Glomerular endothelial cell (primary cell): ENCODE data around the gene GPSM1. TPM values are rescaled to one million over a fixed set of nuclear protein-coding genes. Genes with fewer than 3 reads are reported as not detected.

Experiments
- DNase-seq: peaks from one replicate; pipeline ENCODE4 v3.0.0-alpha.2; 2011; ENCODE audit warnings: low read depth, low spot score; ENCODE audit errors: extremely low read depth
- total RNA-seq: library from RNA; depleted of rRNA; stranded (reverse); fragments of >200 nt; gene quantifications from 2 replicates; pipeline ENCODE4 v1.2.3, GENCODE V29; 2015

Gene GPSM1
- total RNA-seq, 1 donor from 2014 or later = 45.0 TPM

- no peak for DNase-seq
These were observed 28.5 kb downstream of the GPSM1 start for GRCh38 chr9:136355616-136356557.

DNA sequence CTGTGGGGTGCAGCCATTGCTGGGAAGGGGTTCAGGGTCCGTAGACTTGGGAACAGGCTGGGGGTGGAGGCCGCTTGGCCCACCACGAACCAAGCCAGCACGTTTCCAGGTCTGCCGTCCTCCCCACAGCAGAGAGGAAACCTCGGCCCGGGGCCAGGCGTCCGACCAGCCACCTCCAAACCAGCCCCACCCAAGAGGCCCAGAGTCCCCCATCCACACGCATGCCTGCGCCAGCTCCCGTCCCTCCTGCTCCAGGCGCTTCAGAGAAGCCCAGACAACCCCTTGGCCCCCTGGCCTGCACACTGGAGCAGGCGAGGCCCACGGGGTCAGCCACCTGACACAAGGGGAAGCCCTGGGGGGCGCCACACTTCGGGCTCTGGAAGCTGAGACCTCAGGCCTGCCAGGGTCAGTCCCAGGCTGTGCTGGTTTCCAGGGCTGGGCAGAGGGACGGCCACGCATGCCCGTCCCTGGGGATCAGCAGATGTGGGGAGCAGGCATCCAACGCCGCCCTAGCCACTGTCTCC, 29.9 kb downstream of the GPSM1 start:
- DNase-seq = no peak

GRCh38 chr9:136358016-136358415, 30.7 kb downstream of the GPSM1 start:
- DNase-seq = no peak

- DNase-seq = no peak
These were observed 31.5 kb downstream of the GPSM1 start for GRCh38 chr9:136358888-136359287.

DNA sequence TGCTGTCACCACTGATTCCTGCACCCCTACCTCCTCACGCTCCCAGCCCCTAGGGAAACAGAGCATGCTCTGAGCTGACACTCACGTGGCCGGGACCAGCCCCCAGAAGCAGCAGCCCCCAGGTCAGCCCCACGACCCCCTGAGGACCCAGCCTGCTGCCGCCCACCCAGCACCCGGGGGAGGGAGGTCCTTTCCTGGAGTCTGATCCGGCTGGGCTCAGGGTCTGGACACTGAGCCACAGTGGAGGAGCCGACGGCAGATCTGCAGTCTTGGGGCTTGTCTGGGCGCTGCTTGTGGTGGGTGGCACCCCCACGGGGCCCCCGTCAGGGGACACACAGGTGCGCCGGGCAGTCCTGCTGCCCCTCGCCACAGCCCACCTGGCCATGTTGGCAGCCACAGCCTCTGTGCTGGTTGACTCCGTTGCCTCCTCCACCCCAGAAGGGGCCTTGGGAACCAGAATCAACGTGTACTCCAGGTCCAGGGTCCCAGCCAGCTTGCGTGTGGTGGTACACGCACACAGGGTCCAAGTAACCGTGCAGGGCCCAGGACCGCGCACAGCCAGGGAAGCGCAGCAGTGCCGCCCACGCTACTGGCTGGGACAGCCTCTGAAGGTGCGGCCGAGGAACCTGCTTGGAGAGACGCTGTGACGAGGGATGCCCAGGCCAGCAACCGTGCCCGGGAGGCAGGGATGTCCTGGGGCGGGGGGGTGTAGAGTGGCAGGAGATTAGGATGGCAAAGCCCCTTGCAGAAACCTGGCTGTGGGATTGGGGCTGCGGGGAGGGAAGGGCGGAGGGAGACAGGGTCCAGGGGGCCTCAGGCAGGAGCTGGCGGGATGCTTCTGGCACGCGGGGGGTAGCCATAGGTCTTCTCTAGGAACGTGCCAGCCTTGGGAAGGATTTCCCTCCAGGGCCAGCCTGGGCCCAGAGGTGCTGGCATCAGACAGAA, 32.7 kb downstream of the GPSM1 start:
- no peak for DNase-seq

DNA sequence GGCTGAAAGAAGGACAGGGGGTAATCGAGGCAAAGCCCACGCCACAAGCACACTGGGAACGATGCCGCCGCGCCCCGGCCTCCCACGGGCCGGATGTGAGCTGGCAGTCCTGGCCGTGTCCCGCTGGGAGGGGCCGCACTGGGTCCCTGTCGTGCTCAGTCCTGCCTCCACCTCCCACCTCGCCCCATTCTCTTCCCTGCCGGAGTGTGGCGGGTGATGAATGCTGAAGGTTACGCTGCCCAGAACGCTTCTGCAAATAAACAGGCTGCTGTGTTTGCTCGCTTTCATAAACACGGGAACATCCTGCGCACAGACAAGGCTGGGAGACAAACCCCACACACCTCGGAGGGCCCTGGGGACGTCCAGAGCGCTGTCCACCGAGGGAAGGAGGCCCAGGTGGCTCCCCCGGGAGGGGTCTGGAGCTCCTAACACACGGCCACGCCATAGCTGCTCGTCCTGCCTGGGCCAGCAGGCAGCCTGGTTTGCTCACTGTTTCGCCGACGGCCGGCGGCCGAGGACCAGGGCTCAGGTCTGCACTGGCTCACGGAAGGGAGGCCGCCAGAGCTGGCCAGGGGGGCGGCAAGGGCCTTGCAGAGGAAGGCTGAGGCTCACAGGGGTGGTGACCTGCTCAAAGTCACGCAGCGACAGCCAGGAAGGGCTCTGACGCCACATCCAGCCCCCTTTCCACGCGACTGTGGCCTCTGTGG, 33.9 kb downstream of the GPSM1 start:
- DNase-seq = no peak

- no peak for DNase-seq
These were observed 34.6 kb downstream of the GPSM1 start for GRCh38 chr9:136361754-136362449.

DNA sequence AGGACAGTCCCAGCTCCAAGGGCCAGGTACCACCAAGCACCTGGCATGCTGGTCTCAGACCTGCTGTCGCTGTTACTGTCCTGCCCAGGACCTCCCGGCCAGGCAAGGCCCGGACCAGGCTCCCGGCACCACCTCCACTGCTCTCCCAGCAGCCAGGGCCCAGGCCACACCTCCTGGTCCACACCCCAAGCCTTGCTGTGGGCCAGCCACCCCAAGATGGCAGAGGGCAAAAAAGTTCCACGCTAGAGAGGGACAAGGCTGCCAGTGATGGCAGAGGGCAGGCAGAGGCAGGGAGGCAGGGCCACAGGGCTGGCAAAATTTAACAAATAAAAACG, 35.1 kb downstream of the GPSM1 start:
- no peak for DNase-seq

GRCh38 chr9:136363106-136363948, 36.0 kb downstream of the GPSM1 start, which contains the start of gene DNLZ:
Gene DNLZ, minus strand, starts transcription at chr9:136363744. Its CDS starts 30 bp downstream, at chr9:136363714.
- DNase-seq = peak; percentile 34

DNA sequence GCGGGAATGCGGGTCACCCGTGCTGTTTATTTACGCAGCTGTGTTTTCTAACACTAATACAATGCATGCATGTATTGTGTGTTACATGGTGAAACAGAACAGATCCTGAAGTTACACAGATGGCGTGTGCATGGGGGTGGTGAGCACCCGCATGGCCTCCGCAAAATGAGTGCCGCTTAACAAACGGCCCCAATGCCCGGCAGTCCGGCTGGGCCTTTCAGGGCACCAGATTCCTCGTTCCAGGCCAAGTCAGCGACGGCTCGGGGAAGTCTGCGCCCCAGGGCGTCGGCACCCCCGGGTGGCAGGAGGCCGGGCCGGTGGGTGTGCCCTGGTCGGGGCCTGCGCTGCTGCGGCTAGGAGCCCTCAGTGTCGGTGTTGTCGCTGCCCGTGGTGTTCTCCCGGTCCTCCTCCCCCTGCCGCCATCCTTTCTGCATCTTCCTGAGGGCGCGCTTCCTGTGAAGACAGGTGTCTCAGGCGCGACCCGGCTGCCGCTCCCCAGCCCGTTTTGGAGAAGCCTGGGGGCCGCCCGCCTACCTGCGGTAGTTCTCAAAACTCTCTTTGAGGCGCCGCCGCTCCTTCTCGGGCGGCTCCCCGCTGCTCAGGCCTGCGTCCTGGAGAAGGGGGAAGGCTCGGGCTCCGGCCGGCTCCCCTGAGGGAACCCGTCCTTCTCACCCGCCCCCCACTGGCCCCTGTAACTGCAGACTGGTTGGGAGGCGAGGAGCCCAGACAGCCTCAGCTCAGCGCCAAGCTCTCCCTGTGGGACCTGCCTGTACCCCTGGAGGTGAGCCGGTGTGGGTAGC, 36.8 kb downstream of the GPSM1 start:
- DNase-seq = no peak

GRCh38 chr9:136364942-136365774, 37.8 kb downstream of the GPSM1 start:
- DNase-seq = no peak

DNA sequence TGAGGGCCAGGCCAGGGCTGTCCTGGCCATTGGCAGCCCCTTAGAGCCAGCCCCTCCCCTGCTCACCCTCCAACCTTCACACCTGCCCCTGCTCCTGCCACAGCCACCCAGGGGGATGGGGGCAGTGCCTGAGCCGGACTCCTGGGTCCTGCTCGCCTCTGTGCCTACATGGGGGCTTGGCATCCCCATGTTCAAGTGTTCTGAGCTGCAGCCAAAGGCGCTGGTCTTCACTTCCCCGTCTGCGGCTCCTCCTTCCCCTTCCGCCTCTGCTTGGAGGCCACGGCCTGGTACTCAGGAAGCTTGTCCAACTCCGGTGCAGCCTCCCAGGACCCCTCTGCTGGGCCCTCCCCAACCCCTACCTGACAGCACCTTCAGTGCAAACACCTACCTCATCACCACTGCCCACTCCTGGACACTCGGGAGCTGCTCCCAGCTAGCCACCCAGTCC, 38.5 kb downstream of the GPSM1 start:
- no peak for DNase-seq

DNA sequence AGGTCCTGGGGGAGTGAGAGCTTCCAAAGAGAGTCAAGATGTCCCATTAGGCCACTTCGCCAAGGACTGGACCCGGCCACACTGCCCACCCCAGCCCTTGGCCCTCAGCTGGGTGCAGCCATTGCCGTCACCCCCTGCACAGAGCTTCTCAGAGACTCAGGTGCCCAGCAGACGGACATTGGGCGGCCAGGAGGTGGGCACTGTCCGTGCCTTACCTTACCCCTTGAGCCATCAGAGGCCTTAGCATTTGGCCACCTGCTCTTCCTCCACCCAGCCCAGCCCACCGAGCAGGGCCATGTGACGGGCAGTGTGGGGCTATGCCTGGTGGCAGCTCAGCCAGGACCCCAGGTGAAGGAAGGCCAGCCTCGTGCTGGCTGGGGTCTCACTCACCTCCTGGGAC, 39.5 kb downstream of the GPSM1 start:
- no peak for DNase-seq

DNA sequence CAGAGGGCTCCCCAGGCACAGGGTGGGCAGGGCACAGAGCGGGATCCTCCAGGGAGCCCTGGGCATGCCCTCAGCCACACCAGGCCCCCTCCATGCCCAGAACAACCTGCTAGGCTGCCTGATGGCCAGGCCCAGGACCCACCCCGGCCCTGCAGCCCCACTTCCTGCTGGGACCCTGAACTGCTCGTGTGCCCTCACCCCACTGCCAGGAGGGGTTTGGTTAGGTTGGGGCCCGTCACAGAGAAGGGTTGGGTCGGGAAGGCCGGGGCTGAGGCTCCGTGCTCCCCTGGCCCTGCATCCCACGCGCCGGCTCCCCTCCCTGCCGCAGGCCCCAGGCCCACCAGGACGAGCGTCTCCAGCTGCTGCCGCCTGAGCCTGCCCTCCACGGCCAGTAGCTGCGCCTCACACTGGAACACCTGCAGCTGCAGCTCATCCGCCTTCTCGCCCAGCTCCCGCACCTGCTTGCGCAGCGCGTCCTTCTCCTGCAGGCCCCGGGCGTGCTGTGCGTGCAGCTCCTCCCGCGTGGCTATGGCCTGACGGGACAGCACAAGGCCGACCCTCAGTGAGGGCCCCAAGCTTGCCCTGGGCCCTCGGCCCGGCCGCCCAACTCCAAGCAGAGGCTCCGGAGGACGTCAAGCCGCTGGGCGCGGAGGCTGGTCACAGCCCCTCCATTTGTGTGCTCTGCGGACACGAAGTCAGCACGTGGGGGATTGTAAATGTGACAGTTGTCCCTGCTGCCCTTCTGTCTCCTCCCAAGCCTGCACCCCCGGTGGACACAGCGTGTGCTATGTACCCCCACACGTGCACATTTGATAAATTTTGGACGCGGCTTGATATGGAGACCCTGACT, 40.2 kb downstream of the GPSM1 start:
- no peak for DNase-seq

- DNase-seq = no peak
These were observed 40.9 kb downstream of the GPSM1 start for GRCh38 chr9:136368190-136368589.

GRCh38 chr9:136370037-136370436, 42.7 kb downstream of the GPSM1 start:
- DNase-seq = no peak
